ENCODE data around the gene ZBTB6.

DNA sequence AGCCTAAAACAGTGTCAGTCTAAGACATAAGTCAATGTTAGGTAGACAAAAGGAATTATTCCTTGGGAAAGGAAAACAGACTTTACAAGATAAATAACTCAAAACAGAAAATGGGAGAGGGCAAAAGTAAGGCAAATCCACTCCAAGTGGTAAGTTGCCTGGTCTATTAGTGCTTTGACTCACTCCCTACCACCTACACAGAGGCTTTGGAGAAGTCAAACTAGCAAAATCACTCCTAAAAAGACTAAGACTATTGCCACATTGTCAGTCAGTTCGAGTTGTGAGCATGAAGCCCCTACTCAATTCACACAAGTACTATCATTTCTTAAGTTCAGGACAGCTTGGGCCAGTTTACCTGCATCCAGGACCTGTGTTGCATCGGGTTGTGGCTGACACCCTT, 5.2 kb upstream of the ZBTB6 start:
- TF ChIP-seq, protein P1, sequence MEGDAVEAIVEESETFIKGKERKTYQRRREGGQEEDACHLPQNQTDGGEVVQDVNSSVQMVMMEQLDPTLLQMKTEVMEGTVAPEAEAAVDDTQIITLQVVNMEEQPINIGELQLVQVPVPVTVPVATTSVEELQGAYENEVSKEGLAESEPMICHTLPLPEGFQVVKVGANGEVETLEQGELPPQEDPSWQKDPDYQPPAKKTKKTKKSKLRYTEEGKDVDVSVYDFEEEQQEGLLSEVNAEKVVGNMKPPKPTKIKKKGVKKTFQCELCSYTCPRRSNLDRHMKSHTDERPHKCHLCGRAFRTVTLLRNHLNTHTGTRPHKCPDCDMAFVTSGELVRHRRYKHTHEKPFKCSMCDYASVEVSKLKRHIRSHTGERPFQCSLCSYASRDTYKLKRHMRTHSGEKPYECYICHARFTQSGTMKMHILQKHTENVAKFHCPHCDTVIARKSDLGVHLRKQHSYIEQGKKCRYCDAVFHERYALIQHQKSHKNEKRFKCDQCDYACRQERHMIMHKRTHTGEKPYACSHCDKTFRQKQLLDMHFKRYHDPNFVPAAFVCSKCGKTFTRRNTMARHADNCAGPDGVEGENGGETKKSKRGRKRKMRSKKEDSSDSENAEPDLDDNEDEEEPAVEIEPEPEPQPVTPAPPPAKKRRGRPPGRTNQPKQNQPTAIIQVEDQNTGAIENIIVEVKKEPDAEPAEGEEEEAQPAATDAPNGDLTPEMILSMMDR (conservative IDR thresholded peaks at IDR 0.05; ENCODE audit: low read depth, low read length) = no peak
- TF ChIP-seq EZH2 (IDR thresholded peaks at IDR 0.05; ENCODE audit: low read length, unreplicated experiment) (no peak), EZH2phosphoT487 (IDR thresholded peaks at IDR 0.05; ENCODE audit: borderline replicate concordance, low read length) (no peak)

All from PC-3 (cell line).